Nephron progenitor cell (in vitro differentiated cells): ENCODE data around the gene EIF4EBP2.

ENCODE experiments used
- DNase-seq: peaks from one replicate; pipeline ENCODE4 v3.0.0; 2021
- H3K27ac Mint-ChIP-seq: 2 replicates; pipeline ENCODE4 v1.8.0; 2021; ENCODE audit warnings: mild to moderate bottlenecking, moderate library complexity, mixed read lengths
- H3K27me3 Mint-ChIP-seq: 2 replicates; pipeline ENCODE4 v1.8.0; 2021; ENCODE audit warnings: mild to moderate bottlenecking, low read depth, mixed read lengths; ENCODE audit not compliant: poor library complexity
- H3K36me3 Mint-ChIP-seq: 2 replicates; pipeline ENCODE4 v1.8.0; 2021; ENCODE audit warnings: low read depth, mixed read lengths
- H3K4me1 Mint-ChIP-seq: 2 replicates; pipeline ENCODE4 v1.8.0; 2021; ENCODE audit warnings: mixed read lengths
- H3K4me3 Mint-ChIP-seq: 2 replicates; pipeline ENCODE4 v1.8.0; 2021; ENCODE audit warnings: mild to moderate bottlenecking, moderate library complexity, mixed read lengths
- H3K9me3 Mint-ChIP-seq: 2 replicates; pipeline ENCODE4 v1.8.0; 2021; ENCODE audit warnings: mild to moderate bottlenecking, moderate library complexity, mixed read lengths
- CTCF ChIP-seq: fragments of 200-600 bp; sonication (generic); IDR thresholded peaks from 2 replicates; pipeline ENCODE4 v1.5.0; 2021; ENCODE audit warnings: antibody characterized with exemption

Gene EIF4EBP2

GRCh38 chr10:70404036-70404786 lies at the start of gene EIF4EBP2:
TSS of gene EIF4EBP2 (plus strand) at chr10:70404145. CDS start at chr10:70404402, 257 bp downstream.
- H3K9me3 Mint-ChIP-seq: peaks cover 27% of the 10 kb centered on the region
- peak; percentile 100 for DNase-seq
- peaks cover 4% of the 10 kb centered on the region for H3K27me3 Mint-ChIP-seq
- peaks cover 39% of the 10 kb centered on the region for H3K4me1 Mint-ChIP-seq
- peak within 1 kb of the TSS; percentile 99 for H3K4me3 Mint-ChIP-seq
- H3K36me3 Mint-ChIP-seq: peaks cover 31% of the 10 kb centered on the region
- peak within 1 kb of the TSS; percentile 62 for H3K27ac Mint-ChIP-seq
- no peak for TF ChIP-seq CTCF

- DNase-seq: no peak
- Mint-ChIP-seq H3K27me3 (peaks cover 8% of the 10 kb centered on the region), H3K4me1 (peaks cover 17% of the 10 kb centered on the region), H3K27ac (no peak overlapping the region), H3K36me3 (no peaks in the 10 kb centered on the region), H3K9me3 (no peaks in the 10 kb centered on the region), H3K4me3 (no peak overlapping the region)
- TF ChIP-seq CTCF: no peak
Measured at GRCh38 chr10:70354556-70354955, 49.4 kb upstream of the EIF4EBP2 start.

GRCh38 chr10:70355051-70356021 lies 48.6 kb upstream of the EIF4EBP2 start:
- Mint-ChIP-seq H3K27me3 (peaks cover 8% of the 10 kb centered on the region), H3K4me1 (peaks cover 17% of the 10 kb centered on the region), H3K27ac (peak overlapping the region; percentile 93), H3K36me3 (no peaks in the 10 kb centered on the region), H3K9me3 (no peaks in the 10 kb centered on the region), H3K4me3 (no peak overlapping the region)
- DNase-seq: no peak
- no peak for TF ChIP-seq CTCF

- peaks cover 8% of the 10 kb centered on the region for H3K27me3 Mint-ChIP-seq
- TF ChIP-seq CTCF: no peak
- DNase-seq: no peak
- no peak overlapping the region for H3K27ac Mint-ChIP-seq
- H3K4me3 Mint-ChIP-seq: no peak overlapping the region
- H3K9me3 Mint-ChIP-seq: no peaks in the 10 kb centered on the region
- peaks cover 17% of the 10 kb centered on the region for H3K4me1 Mint-ChIP-seq
- no peaks in the 10 kb centered on the region for H3K36me3 Mint-ChIP-seq
Measured at GRCh38 chr10:70357565-70357964, 46.4 kb upstream of the EIF4EBP2 start.

GRCh38 chr10:70358446-70358845 lies 45.5 kb upstream of the EIF4EBP2 start:
- Mint-ChIP-seq H3K36me3 (no peaks in the 10 kb centered on the region), H3K27ac (no peak overlapping the region), H3K4me1 (peaks cover 19% of the 10 kb centered on the region), H3K9me3 (no peaks in the 10 kb centered on the region), H3K4me3 (no peak overlapping the region), H3K27me3 (peaks cover 8% of the 10 kb centered on the region)
- no peak for TF ChIP-seq CTCF
- DNase-seq: no peak
